MCF 10A (cell line): ENCODE measurements around the gene PRRC2A. TPM values are rescaled to one million over a fixed set of nuclear protein-coding genes. Genes with fewer than 3 reads are reported as not detected.

Experiments
- BruUV-seq: library from RNA; stranded (reverse); fragments of 400-500 nt; replicated peaks from 2 replicates; lab custom pipeline; 2021; lab: Mats Ljungman, UMichigan
- CTCF ChIA-PET: fragments of 300-600 bp; sonication (Branson Sonifier 250); formaldehyde crosslinking; extraction: SDS; loops from one replicate; lab custom pipeline; 2021; ENCODE audit warnings: antibody characterized with exemption, inconsistent platforms; lab: Yijun Ruan, JAX
- POLR2A ChIA-PET: fragments of 300-600, 350-650 bp; sonication (Branson Sonifier 250); formaldehyde crosslinking; extraction: SDS; loops from one replicate; lab custom pipeline; 2020; ENCODE audit warnings: antibody characterized with exemption, inconsistent platforms; lab: Yijun Ruan, JAX
- DNase-seq: peaks from one replicate; pipeline ENCODE4 v3.0.0-alpha.2; 2018; ENCODE audit not compliant: unreplicated experiment
- H3K27ac Mint-ChIP-seq: one replicate; pipeline ENCODE4 v1.8.0; 2022; ENCODE audit warnings: mild to moderate bottlenecking, low read depth, mixed read lengths; ENCODE audit not compliant: unreplicated experiment
- H3K27me3 Mint-ChIP-seq: one replicate; pipeline ENCODE4 v1.8.0; 2022; ENCODE audit warnings: mixed read lengths; ENCODE audit not compliant: insufficient read depth, unreplicated experiment
- H3K36me3 Mint-ChIP-seq: one replicate; pipeline ENCODE4 v1.8.0; 2022; ENCODE audit warnings: mild to moderate bottlenecking, moderate library complexity, mixed read lengths; ENCODE audit not compliant: insufficient read depth, unreplicated experiment
- H3K4me1 Mint-ChIP-seq: one replicate; pipeline ENCODE4 v1.8.0; 2022; ENCODE audit warnings: mixed read lengths; ENCODE audit not compliant: insufficient read depth, unreplicated experiment
- H3K4me3 Mint-ChIP-seq: one replicate; pipeline ENCODE4 v1.8.0; 2022; ENCODE audit warnings: mild to moderate bottlenecking, moderate library complexity, mixed read lengths; ENCODE audit not compliant: unreplicated experiment
- H3K9me3 Mint-ChIP-seq: one replicate; pipeline ENCODE4 v1.8.0; 2022; ENCODE audit warnings: mixed read lengths; ENCODE audit not compliant: unreplicated experiment
- CTCF ChIP-seq: fragments of 200-600 bp; IDR thresholded peaks from one replicate; pipeline ENCODE4 v1.8.0; 2022; ENCODE audit warnings: antibody characterized with exemption, mild to moderate bottlenecking; ENCODE audit not compliant: unreplicated experiment
- intact Hi-C: fragments of 100-400 bp; cut with micrococcal nuclease; formaldehyde crosslinking; loops from 2 replicates; pipeline ENCODE4 v1.14.1; 2022
- total RNA-seq: library from RNA; stranded (reverse); gene quantifications from 2 replicates; pipeline ENCODE4 v1.2.3, GENCODE V29; 2022

Gene PRRC2A
- total RNA-seq, 1 experiment from 2014 or later: 247 TPM

DNA sequence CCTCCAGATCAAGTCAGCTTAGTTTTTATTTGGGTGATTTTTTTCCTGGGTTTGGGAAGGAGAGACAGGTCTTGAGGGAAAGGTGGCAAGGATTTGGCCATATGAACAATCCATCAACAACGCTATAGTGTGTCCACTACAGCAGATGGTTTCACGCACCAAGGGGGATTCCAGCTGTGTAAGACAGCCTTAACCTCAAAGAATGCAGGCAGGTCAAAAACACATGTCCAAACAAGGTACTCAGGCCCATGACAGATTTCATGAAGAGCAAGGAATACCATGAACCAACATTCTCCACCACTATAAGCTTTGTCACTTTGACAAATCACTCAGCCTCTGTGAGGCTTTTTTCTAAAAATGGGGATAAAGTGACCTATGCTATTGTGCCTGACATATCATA lies 3.5 kb upstream of the PRRC2A start:
- DNase-seq: no peak
- Mint-ChIP-seq H3K9me3 (no peaks in the 10 kb centered on the region), H3K4me1 (peaks cover 7% of the 10 kb centered on the region), H3K27ac (no peak overlapping the region), H3K36me3 (peaks cover 7% of the 10 kb centered on the region), H3K27me3 (no peaks in the 10 kb centered on the region), H3K4me3 (no peak overlapping the region)
- ChIA-PET CTCF (interaction anchor here (0.5 to 1.0 kb wide), 4 partner anchors 15 to 895 kb away, joined by 3 to 5 read pairs (median 3); no protein-coding TSS in a partner anchor), POLR2A (no interaction called here)
- no TSS peak for BruUV-seq
- no peak for TF ChIP-seq CTCF
- intact Hi-C loops: no loop called here

DNA sequence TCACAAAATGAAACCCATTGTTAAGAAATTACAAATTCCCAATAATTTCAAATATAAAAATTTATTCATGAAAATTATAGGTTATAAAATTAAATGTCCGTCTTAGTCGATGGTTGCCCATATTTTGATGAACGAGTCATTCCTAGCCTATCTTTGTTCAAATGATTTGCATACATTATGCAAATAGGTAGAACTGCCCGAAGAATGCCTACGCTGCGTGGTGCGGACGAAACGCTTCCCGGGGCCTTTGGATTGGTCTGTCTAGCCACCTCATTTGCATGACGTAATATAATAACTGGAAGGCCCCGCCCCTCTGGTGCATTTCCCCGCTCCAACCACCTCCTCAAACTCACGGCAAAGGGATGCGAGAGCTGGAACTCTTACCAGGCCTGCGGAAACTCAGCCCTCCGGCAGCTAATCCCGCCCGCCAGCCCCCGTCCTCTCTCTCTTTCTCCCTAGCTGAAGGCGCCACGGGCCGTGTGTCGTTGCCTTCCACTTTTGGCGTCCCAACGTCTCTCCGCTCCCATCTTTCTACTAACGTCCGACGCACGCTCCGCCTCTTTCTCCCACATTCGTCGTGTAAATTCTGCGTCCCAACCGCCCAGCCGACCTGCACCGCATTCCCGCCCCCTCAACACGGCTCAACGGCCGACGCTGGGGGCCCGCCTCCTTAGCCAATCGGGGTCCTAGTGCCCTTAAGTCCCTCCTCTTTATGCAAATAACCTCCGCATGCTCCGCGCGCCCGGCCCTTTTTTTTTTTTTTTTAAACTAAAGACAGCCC lies 520 bp upstream of the PRRC2A start:
- peak overlapping the region; percentile 89 for H3K27ac Mint-ChIP-seq
- H3K4me1 Mint-ChIP-seq: peaks cover 17% of the 10 kb centered on the region
- intact Hi-C loops: loop anchor here (1.0 to 5.0 kb wide), 2 partner anchors 42 to 78 kb away; partner anchors contain the start of genes C6orf47, DDX39B and GPANK1
- H3K4me3 Mint-ChIP-seq: peak overlapping the region; percentile 76
- no peak for TF ChIP-seq CTCF
- peaks cover 37% of the 10 kb centered on the region for H3K36me3 Mint-ChIP-seq
- ChIA-PET POLR2A (interaction anchor here (0.7 to 8.0 kb wide), 6 partner anchors 19 to 123 kb away, joined by 3 to 117 read pairs (median 37); partner anchors contain the start of genes ATP6V1G2, BAG6, CSNK2B and DDX39B), CTCF (interaction anchor here (0.6 to 0.9 kb wide), 2 partner anchors 13 to 23 kb away, joined by 3 to 4 read pairs; no protein-coding TSS in a partner anchor)
- H3K9me3 Mint-ChIP-seq: no peaks in the 10 kb centered on the region
- BruUV-seq: TSS peak; percentile 95
- H3K27me3 Mint-ChIP-seq: no peaks in the 10 kb centered on the region
- DNase-seq: peak; percentile 99

DNA sequence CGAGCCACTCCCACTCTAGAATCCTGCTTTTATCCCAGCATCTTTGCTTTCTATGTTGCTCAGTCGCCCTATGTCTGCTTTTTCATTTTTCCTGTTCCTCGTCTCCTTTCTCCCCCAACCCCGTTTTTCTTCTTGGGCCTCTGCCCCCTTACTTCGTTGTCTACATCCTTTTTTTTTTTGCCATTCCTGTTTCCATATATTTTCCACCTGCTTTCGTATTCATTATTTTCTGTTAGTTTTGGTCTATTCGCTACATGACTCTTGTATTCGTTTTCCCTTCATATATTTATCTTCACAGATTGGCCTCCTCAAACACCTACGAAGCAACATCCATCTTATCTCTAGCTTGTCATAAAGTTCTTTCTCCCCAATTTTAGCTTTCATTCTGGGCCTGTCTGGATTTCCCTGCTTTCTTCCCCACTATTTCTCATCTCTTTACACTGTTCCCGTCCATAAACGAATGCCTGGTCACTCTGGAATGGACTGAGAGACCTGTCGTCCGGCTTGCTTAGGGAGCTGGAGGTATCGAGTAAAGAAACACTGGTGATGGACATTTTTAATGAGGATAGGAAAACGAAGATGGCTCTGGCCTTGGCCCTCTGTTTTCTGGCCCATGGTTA lies 915 bp downstream of the PRRC2A start:
- Mint-ChIP-seq H3K36me3 (peaks cover 51% of the 10 kb centered on the region), H3K9me3 (no peaks in the 10 kb centered on the region), H3K4me3 (peak overlapping the region; percentile 76), H3K27me3 (no peaks in the 10 kb centered on the region), H3K4me1 (peaks cover 17% of the 10 kb centered on the region), H3K27ac (peak overlapping the region; percentile 89)
- TF ChIP-seq CTCF: no peak
- CTCF ChIA-PET: interaction anchor here (0.5 to 1.6 kb wide), 2 partner anchors 24 to 144 kb away, joined by 3 to 5 read pairs; no protein-coding TSS in a partner anchor
- no peak for DNase-seq
- POLR2A ChIA-PET: interaction anchor here (0.6 to 8.0 kb wide), 22 partner anchors 11 to 1789 kb away, joined by 3 to 117 read pairs (median 4); partner anchors contain the start of genes ABHD16A, ATP6V1G2, BAG6 and C6orf47
- intact Hi-C loops: loop anchor here (5.0 kb wide), 1 partner anchor 41 kb away; the partner anchor contains the start of genes C6orf47 and GPANK1
- BruUV-seq: TSS peak; percentile 60
